ENCODE measurements around the gene CDK14. TPM values are rescaled to one million over a fixed set of nuclear protein-coding genes. Genes with fewer than 3 reads are reported as not detected.

CDK14 gene
- polyA plus RNA-seq, 1 donor from 2014 or later, result 25.1 TPM

DNA sequence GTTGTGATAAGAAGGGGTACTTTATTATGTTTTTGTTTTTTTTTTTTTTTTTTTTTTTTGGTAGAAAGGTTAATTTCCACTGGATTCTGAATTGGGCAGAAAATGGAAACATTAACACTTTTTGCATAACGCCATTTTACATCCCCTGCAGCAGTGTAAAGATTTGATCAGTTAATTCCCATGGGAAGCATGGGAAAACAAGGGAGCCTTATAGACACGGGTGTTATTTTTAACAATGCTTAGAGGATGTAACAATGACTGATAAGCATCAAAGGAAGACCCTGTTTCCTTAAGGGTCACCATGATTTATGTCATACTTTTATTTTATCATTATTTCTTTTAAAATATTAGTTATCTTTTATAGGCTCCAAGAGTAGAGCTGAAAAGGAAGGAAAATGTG lies 140.2 kb downstream of the CDK14 start:
- Histone ChIP-seq H3F3A (ENCODE audit: insufficient read depth, low read length, poor library complexity, severe bottlenecking) (no peaks in the 10 kb centered on the region), H3K79me2 (replicated peaks; ENCODE audit: insufficient read depth, low read length) (no peaks in the 10 kb centered on the region), H3K27me3 (ENCODE audit: insufficient read depth, low read depth, low read length) (no peaks in the 10 kb centered on the region), H2AFZ (ENCODE audit: low read depth, low read length) (no peak overlapping the region), H3K27ac (ENCODE audit: low read length) (no peak overlapping the region), H3K4me3 (ENCODE audit: low read length) (no peak overlapping the region), H3K36me3 (ENCODE audit: insufficient read depth, low read length) (no peaks in the 10 kb centered on the region), H3K9ac (ENCODE audit: low read length) (no peak overlapping the region), H3K9me2 (ENCODE audit: insufficient read depth, low read length) (no peaks in the 10 kb centered on the region), H3K4me2 (ENCODE audit: low read length) (no peak overlapping the region), H3K9me3 (ENCODE audit: low read length) (no peaks in the 10 kb centered on the region), H4K20me1 (ENCODE audit: insufficient read depth) (no peaks in the 10 kb centered on the region)
- no peak for TF ChIP-seq SMC3 (conservative IDR thresholded peaks at IDR 0.05; ENCODE audit: poor library complexity)
- no peak for TF ChIP-seq MXI1 (conservative IDR thresholded peaks at IDR 0.05; ENCODE audit: poor library complexity, severe bottlenecking)
- no peak for TF ChIP-seq EZH2 (IDR thresholded peaks at IDR 0.05; ENCODE audit: borderline replicate concordance, insufficient read depth, low read length, poor library complexity, severe bottlenecking)
- TF ChIP-seq, protein P1, sequence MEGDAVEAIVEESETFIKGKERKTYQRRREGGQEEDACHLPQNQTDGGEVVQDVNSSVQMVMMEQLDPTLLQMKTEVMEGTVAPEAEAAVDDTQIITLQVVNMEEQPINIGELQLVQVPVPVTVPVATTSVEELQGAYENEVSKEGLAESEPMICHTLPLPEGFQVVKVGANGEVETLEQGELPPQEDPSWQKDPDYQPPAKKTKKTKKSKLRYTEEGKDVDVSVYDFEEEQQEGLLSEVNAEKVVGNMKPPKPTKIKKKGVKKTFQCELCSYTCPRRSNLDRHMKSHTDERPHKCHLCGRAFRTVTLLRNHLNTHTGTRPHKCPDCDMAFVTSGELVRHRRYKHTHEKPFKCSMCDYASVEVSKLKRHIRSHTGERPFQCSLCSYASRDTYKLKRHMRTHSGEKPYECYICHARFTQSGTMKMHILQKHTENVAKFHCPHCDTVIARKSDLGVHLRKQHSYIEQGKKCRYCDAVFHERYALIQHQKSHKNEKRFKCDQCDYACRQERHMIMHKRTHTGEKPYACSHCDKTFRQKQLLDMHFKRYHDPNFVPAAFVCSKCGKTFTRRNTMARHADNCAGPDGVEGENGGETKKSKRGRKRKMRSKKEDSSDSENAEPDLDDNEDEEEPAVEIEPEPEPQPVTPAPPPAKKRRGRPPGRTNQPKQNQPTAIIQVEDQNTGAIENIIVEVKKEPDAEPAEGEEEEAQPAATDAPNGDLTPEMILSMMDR (IDR thresholded peaks at IDR 0.05; ENCODE audit: poor library complexity, severe bottlenecking), result no peak
- TF ChIP-seq, protein P2, sequence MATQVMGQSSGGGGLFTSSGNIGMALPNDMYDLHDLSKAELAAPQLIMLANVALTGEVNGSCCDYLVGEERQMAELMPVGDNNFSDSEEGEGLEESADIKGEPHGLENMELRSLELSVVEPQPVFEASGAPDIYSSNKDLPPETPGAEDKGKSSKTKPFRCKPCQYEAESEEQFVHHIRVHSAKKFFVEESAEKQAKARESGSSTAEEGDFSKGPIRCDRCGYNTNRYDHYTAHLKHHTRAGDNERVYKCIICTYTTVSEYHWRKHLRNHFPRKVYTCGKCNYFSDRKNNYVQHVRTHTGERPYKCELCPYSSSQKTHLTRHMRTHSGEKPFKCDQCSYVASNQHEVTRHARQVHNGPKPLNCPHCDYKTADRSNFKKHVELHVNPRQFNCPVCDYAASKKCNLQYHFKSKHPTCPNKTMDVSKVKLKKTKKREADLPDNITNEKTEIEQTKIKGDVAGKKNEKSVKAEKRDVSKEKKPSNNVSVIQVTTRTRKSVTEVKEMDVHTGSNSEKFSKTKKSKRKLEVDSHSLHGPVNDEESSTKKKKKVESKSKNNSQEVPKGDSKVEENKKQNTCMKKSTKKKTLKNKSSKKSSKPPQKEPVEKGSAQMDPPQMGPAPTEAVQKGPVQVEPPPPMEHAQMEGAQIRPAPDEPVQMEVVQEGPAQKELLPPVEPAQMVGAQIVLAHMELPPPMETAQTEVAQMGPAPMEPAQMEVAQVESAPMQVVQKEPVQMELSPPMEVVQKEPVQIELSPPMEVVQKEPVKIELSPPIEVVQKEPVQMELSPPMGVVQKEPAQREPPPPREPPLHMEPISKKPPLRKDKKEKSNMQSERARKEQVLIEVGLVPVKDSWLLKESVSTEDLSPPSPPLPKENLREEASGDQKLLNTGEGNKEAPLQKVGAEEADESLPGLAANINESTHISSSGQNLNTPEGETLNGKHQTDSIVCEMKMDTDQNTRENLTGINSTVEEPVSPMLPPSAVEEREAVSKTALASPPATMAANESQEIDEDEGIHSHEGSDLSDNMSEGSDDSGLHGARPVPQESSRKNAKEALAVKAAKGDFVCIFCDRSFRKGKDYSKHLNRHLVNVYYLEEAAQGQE (IDR thresholded peaks at IDR 0.05; ENCODE audit: borderline replicate concordance), result no peak
- no peak for TF ChIP-seq TAF1 (IDR thresholded peaks at IDR 0.05; ENCODE audit: low read depth)

DNA sequence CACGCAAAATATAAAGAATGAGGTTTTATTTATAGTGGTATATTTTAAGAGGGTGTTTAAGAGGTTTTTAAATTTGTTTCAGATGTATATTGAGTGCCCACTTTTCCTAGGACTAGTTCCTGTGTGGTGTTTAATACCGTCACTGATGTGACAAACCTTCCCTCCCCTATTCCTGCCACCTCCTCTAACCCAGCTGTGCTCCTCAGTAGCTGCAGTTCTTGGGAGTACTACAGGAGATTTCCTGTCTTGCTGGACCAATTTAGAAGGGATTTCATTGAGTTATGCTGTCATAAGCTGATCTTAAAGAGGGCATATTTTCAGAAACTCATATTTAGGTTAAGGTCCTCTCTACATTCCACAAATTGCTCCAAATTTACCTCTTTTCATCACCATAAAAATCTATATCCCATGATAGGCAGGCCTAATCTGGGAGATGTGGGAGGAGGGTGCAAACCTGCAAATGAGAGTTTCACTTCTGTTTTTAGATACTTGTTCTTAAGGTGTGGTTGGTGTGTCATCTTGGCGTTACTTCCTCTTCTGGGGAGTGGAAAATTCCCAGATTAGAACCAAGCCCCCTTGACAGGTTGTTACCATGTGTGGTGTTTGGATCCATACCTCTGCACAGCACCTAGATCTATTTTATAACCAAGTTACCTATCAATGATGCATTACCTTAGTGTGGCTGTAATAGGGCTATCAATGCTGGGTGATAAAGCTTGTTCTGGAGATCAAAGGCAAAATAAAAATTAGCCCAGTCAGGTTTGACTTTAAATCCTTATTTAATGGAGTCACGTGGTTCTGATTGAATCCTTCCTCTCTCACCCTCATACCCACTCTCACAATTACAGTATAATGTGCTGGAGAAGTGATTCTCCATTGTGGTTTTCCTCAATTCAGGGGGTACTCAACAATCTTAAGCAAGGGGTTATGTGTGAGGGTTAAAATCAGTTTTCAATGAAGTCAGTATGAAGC lies 141.1 kb downstream of the CDK14 start:
- no peak for TF ChIP-seq RAD21 (conservative IDR thresholded peaks at IDR 0.05)
- no peak for TF ChIP-seq POLR2AphosphoS5 (IDR thresholded peaks at IDR 0.05)
- TF ChIP-seq, protein P2 (IDR thresholded peaks at IDR 0.05; ENCODE audit: borderline replicate concordance), result no peak
- TF ChIP-seq EP300 (conservative IDR thresholded peaks at IDR 0.05; ENCODE audit: poor library complexity, severe bottlenecking), result no peak
- TF ChIP-seq, protein P1 (IDR thresholded peaks at IDR 0.05; ENCODE audit: poor library complexity, severe bottlenecking), result no peak
- no peak for TF ChIP-seq EZH2 (IDR thresholded peaks at IDR 0.05; ENCODE audit: borderline replicate concordance, insufficient read depth, low read length, poor library complexity, severe bottlenecking)
- TF ChIP-seq MXI1 (conservative IDR thresholded peaks at IDR 0.05; ENCODE audit: poor library complexity, severe bottlenecking), result no peak
- no peak for TF ChIP-seq TAF1 (IDR thresholded peaks at IDR 0.05; ENCODE audit: low read depth)
- no peak for TF ChIP-seq SMC3 (conservative IDR thresholded peaks at IDR 0.05; ENCODE audit: poor library complexity)
- Histone ChIP-seq H3K27me3 (ENCODE audit: insufficient read depth, low read depth, low read length) (no peaks in the 10 kb centered on the region), H3K9ac (ENCODE audit: low read length) (no peak overlapping the region), H3K4me3 (ENCODE audit: low read length) (no peak overlapping the region), H3K79me2 (replicated peaks; ENCODE audit: insufficient read depth, low read length) (no peaks in the 10 kb centered on the region), H3K27ac (ENCODE audit: low read length) (no peak overlapping the region), H2AFZ (ENCODE audit: low read depth, low read length) (no peak overlapping the region), H4K20me1 (ENCODE audit: insufficient read depth) (no peaks in the 10 kb centered on the region), H3K4me2 (ENCODE audit: low read length) (no peak overlapping the region), H3K9me2 (ENCODE audit: insufficient read depth, low read length) (no peaks in the 10 kb centered on the region), H3K9me3 (ENCODE audit: low read length) (no peaks in the 10 kb centered on the region), H3K36me3 (ENCODE audit: insufficient read depth, low read length) (no peaks in the 10 kb centered on the region), H3F3A (ENCODE audit: insufficient read depth, low read length, poor library complexity, severe bottlenecking) (no peaks in the 10 kb centered on the region)
